Thyroid gland (tissue), 4 donors: ENCODE measurements around the gene DUSP10.

ENCODE experiments used
- POLR2A ChIP-seq, 2 donors: fragments of 450-650 bp; IDR thresholded peaks; one replicate each; pipeline ENCODE4 v1.6.1; 2017; ENCODE audit warnings: antibody characterized with exemption in 2 of 2, mild to moderate bottlenecking in 2 of 2, moderate library complexity in 1 of 2
- TF ChIP-seq, protein P1 (sequence below), 6 experiments: fragments of 200-600 bp in 3 of 6; fragments of 450-650 bp in 3 of 6; sonication (generic) in 3 of 6; IDR thresholded peaks; one replicate each; pipeline ENCODE4 v1.5.1; 2016 to 2019; ENCODE audit warnings: antibody characterized with exemption in 6 of 6, mild to moderate bottlenecking in 2 of 6, inconsistent platforms in 1 of 6, moderate library complexity in 1 of 6

GRCh38 chr1:221714227-221715152, 27.4 kb downstream of the DUSP10 start:
- TF ChIP-seq, protein P1, sequence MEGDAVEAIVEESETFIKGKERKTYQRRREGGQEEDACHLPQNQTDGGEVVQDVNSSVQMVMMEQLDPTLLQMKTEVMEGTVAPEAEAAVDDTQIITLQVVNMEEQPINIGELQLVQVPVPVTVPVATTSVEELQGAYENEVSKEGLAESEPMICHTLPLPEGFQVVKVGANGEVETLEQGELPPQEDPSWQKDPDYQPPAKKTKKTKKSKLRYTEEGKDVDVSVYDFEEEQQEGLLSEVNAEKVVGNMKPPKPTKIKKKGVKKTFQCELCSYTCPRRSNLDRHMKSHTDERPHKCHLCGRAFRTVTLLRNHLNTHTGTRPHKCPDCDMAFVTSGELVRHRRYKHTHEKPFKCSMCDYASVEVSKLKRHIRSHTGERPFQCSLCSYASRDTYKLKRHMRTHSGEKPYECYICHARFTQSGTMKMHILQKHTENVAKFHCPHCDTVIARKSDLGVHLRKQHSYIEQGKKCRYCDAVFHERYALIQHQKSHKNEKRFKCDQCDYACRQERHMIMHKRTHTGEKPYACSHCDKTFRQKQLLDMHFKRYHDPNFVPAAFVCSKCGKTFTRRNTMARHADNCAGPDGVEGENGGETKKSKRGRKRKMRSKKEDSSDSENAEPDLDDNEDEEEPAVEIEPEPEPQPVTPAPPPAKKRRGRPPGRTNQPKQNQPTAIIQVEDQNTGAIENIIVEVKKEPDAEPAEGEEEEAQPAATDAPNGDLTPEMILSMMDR (IDR thresholded peaks at IDR 0.05), result no peak
- no peak for TF ChIP-seq POLR2A (IDR thresholded peaks at IDR 0.05)
